K562 (cell line): Measurements from ENCODE around the gene FAF2. TPM values are rescaled to one million over a fixed set of nuclear protein-coding genes. Genes with fewer than 3 reads are reported as not detected.

ENCODE experiments used
- ATAC-seq: fragments of 200-7000 bp; cut with Tn5 transposase; 3 replicates; pipeline ENCODE4 v1.9.1; 2020; ENCODE audit warnings: moderate library complexity
- Bru-seq: library from RNA; stranded (reverse); fragments of 400-500 nt; gene quantifications from one replicate; lab custom pipeline; 2021; lab: Mats Ljungman, UMichigan
- BruChase-seq, 2 experiments: library from RNA; stranded (reverse); fragments of 400-500 nt; gene quantifications; one replicate each; lab custom pipeline; 2021; lab: Mats Ljungman, UMichigan
- BruUV-seq: library from RNA; stranded (reverse); fragments of 400-500 nt; replicated peaks from 2 replicates; lab custom pipeline; 2021; lab: Mats Ljungman, UMichigan
- CTCF ChIA-PET: fragments of 300-600 bp; formaldehyde crosslinking; extraction: SDS; loops from one replicate; lab custom pipeline; 2021; ENCODE audit warnings: low intra/inter-chr PET ratio; lab: Yijun Ruan, JAX
- POLR2A ChIA-PET: fragments of 300-600, 350-650 bp; sonication (Branson Sonifier 250); formaldehyde crosslinking; extraction: SDS; loops from one replicate; lab custom pipeline; 2021; ENCODE audit warnings: antibody characterized with exemption, inconsistent platforms; lab: Yijun Ruan, JAX
- DNase-seq, 4 experiments: peaks; one replicate each; pipeline versions ENCODE4 v3.0.0 to v3.0.0-alpha.2; 2011 to 2018; ENCODE audit warnings: low spot score in 3 of 4, mixed read lengths in 3 of 4; ENCODE audit errors: extremely low read depth in 1 of 4
- FAIRE-seq: peaks from 2 replicates; lab custom pipeline; 2011; peaks lifted over from hg19 to GRCh38; lab: Jason Lieb, UNC
- H2AFZ ChIP-seq: 2 replicates; pipeline ENCODE4 v1.6.0; 2011; ENCODE audit warnings: low read depth, low read length, control low read depth, inconsistent platforms
- H3K27ac ChIP-seq: fragments of 200-600 bp; 3 replicates; pipeline ENCODE4 v1.8.0; 2011; ENCODE audit warnings: low read depth, mild to moderate bottlenecking, control low read depth, inconsistent platforms, low read length, moderate library complexity, mixed read lengths; ENCODE audit errors: extremely low read depth
- H3K27me3 ChIP-seq, 2 experiments: fragments of 300-600 bp in 1 of 2; 2 replicates in 1 of 2; 3 replicates in 1 of 2; pipeline versions ENCODE4 v1.6.0 to v1.8.0; 2011; ENCODE audit warnings: inconsistent platforms in 2 of 2, low read length in 2 of 2, mild to moderate bottlenecking in 1 of 2, mixed read lengths in 1 of 2, moderate library complexity in 1 of 2; ENCODE audit not compliant: control insufficient read depth in 2 of 2, insufficient read depth in 2 of 2
- H3K36me3 ChIP-seq: fragments of 300-600 bp; 3 replicates; pipeline ENCODE4 v1.8.0; 2011; ENCODE audit warnings: mild to moderate bottlenecking, low read length, inconsistent platforms; ENCODE audit not compliant: control insufficient read depth, insufficient read depth
- H3K4me1 ChIP-seq, 2 experiments: fragments of 200-600 bp in 1 of 2; replicated peaks in 1 of 2; 2 replicates in 1 of 2; 3 replicates in 1 of 2; pipeline versions ENCODE4 v1.5.1 to v1.8.0; 2011; ENCODE audit warnings: inconsistent platforms in 2 of 2, low read length in 2 of 2, mild to moderate bottlenecking in 1 of 2, mixed read lengths in 1 of 2, moderate library complexity in 1 of 2; ENCODE audit not compliant: control insufficient read depth in 2 of 2, insufficient read depth in 2 of 2
- H3K4me2 ChIP-seq: 2 replicates; pipeline ENCODE4 v1.6.1; 2011; ENCODE audit warnings: low read length, control low read depth, inconsistent platforms, mixed read lengths; ENCODE audit not compliant: insufficient read depth
- H3K4me3 ChIP-seq: fragments of 200-600 bp; sonication (generic), shearing (Covaris generic); 2 replicates; pipeline ENCODE4 v1.5.1; 2016; ENCODE audit warnings: control low read depth, inconsistent platforms
- H3K79me2 ChIP-seq: fragments of 200-600 bp; 3 replicates; pipeline ENCODE4 v1.8.0; 2011; ENCODE audit warnings: low read length, inconsistent platforms; ENCODE audit not compliant: control insufficient read depth, insufficient read depth
- H3K9ac ChIP-seq, 2 experiments: 2 replicates each; pipeline versions ENCODE4 v1.6.0 to v1.6.1; 2011; ENCODE audit warnings: low read depth in 2 of 2, low read length in 2 of 2, control low read depth in 1 of 2, inconsistent platforms in 1 of 2, mild to moderate bottlenecking in 1 of 2, mixed read lengths in 1 of 2; ENCODE audit not compliant: insufficient read depth in 1 of 2
- H3K9me1 ChIP-seq: one replicate; pipeline ENCODE4 v1.6.0; 2011; ENCODE audit warnings: inconsistent platforms, mild to moderate bottlenecking, low read length, moderate library complexity; ENCODE audit not compliant: control insufficient read depth, insufficient read depth
- H3K9me3 ChIP-seq: replicated peaks from 2 replicates; pipeline ENCODE4 v1.5.1; 2011; ENCODE audit warnings: low read depth, low read length, inconsistent platforms; ENCODE audit not compliant: control insufficient read depth, insufficient read depth
- H4K20me1 ChIP-seq: replicated peaks from 2 replicates; pipeline ENCODE4 v1.6.1; 2011; ENCODE audit warnings: low read length, inconsistent platforms, mixed read lengths; ENCODE audit not compliant: control insufficient read depth, insufficient read depth
- CHD2 ChIP-seq: IDR thresholded peaks from 2 replicates; pipeline ENCODE4 v1.6.1; 2011; ENCODE audit warnings: low read depth, low read length
- HCFC1 ChIP-seq: IDR thresholded peaks from 2 replicates; pipeline ENCODE4 v1.6.1; 2012; ENCODE audit warnings: low read depth, low read length, improper control_type of control experiment
- SMC3 ChIP-seq: conservative IDR thresholded peaks from 2 replicates; pipeline ENCODE4 v1.6.1; 2011; ENCODE audit warnings: low read depth, low read length, improper control_type of control experiment; ENCODE audit not compliant: insufficient read depth
- ZNF133 ChIP-seq: fragments of 250-450 bp; sonication (Bioruptor Pico); IDR thresholded peaks from 2 replicates; pipeline ENCODE4 v1.4.0; 2020; ENCODE audit warnings: mild to moderate bottlenecking
- ZNF174 ChIP-seq: fragments of 250-450 bp; sonication (Bioruptor Pico); IDR thresholded peaks from 2 replicates; pipeline ENCODE4 v1.4.0; 2020; ENCODE audit warnings: mild to moderate bottlenecking
- ZNF76 ChIP-seq: fragments of 250-450 bp; sonication (Bioruptor Pico); IDR thresholded peaks from 2 replicates; pipeline ENCODE4 v1.4.0; 2020; ENCODE audit warnings: mild to moderate bottlenecking, moderate library complexity, borderline replicate concordance
- WGBS: fragments of 100-300 bp; shearing (Covaris generic); methylation state at CpG from one replicate; pipeline ENCODE4 v1.1.6; 2016; ENCODE audit warnings: low coverage, mixed read lengths; ENCODE audit not compliant: insufficient coverage; ENCODE audit errors: missing lambda C conversion rate; 5-methylcytosine and 5-hydroxymethylcytosine counted together
- in situ Hi-C: fragments of 300-500 bp; cut with MboI; formaldehyde crosslinking; loops from 4 replicates; pipeline ENCODE4 v1.15.0; 2018; ENCODE audit warnings: inconsistent platforms, mixed read lengths
- intact Hi-C: fragments of 100-400 bp; cut with micrococcal nuclease; formaldehyde crosslinking; loops from 2 replicates; pipeline ENCODE4 v1.14.2; 2022
- long read RNA-seq, 3 experiments: library from polyadenylated mRNA in 2 of 3; library from RNA in 1 of 3; unstranded in 2 of 3; stranded (forward) in 1 of 3; transcript quantifications; one replicate each; pipeline ENCODE4 v2.0.0, GENCODE V29; 2019 to 2022
- polyA minus RNA-seq, 3 experiments: library from RNA; depleted of rRNA, polyadenylated mRNA; stranded (reverse); fragments of >200 nt; gene quantifications; 2 replicates each; pipeline ENCODE4 v1.2.3, GENCODE V29; 2011
- polyA plus RNA-seq, 8 experiments: library from polyadenylated mRNA; depleted of rRNA in 4 of 8; stranded (reverse) in 5 of 8; unstranded in 3 of 8; fragments of >200 nt; fragmentation: Nextera tagmentation in 2 of 8; fragmentation: Illumina TruSeq in 1 of 8; extraction: Ambion mirVana in 2 of 8; extraction: Trizol in 1 of 8; gene quantifications; 2 replicates each; pipeline versions ENCODE4 v1.2.1 to v1.2.3, GENCODE V29; 2011 to 2014; ENCODE audit warnings: inconsistent platforms in 1 of 8, missing spikeins in 1 of 8
- total RNA-seq, 7 experiments: library from RNA; depleted of rRNA in 6 of 7; stranded (reverse); fragments of >200 nt in 6 of 7; fragmentation: Illumina TruSeq in 2 of 7; extraction: Trizol in 2 of 7; gene quantifications; 2 replicates each; pipeline versions ENCODE4 v1.2.1 to v1.2.3, GENCODE V29; 2011 to 2021; ENCODE audit warnings: low replicate concordance in 1 of 7
- TF ChIP-seq, protein P1 (sequence below), 2 experiments: fragments of 450-650 bp; conservative IDR thresholded peaks; 2 replicates each; pipeline ENCODE4 v1.6.1; 2017; ENCODE audit warnings: mild to moderate bottlenecking in 2 of 2, moderate library complexity in 2 of 2
- TF ChIP-seq, protein P2 (sequence below): fragments of 200-400 bp; formaldehyde crosslinking; IDR thresholded peaks from 2 replicates; pipeline ENCODE4 v1.6.1; 2017; ENCODE audit warnings: mild to moderate bottlenecking, low read depth, low read length, moderate library complexity

Gene FAF2, protein sequence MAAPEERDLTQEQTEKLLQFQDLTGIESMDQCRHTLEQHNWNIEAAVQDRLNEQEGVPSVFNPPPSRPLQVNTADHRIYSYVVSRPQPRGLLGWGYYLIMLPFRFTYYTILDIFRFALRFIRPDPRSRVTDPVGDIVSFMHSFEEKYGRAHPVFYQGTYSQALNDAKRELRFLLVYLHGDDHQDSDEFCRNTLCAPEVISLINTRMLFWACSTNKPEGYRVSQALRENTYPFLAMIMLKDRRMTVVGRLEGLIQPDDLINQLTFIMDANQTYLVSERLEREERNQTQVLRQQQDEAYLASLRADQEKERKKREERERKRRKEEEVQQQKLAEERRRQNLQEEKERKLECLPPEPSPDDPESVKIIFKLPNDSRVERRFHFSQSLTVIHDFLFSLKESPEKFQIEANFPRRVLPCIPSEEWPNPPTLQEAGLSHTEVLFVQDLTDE
- 48.2 and 98.0 TPM in 2 replicates for total RNA-seq (2011; cell fraction: chromatin; rRNA removed; ENCODE audit: low replicate concordance)
- 45.0 and 52.5 TPM in 2 replicates for total RNA-seq (2011; cell fraction: nucleolus; rRNA removed)
- 70.0 and 90.6 TPM in 2 replicates for total RNA-seq (2011; cell fraction: nucleoplasm; rRNA removed)
- total RNA-seq (2014; rRNA removed), result 25.6 and 29.0 TPM in 2 replicates
- 37.8 and 41.6 TPM in 2 replicates for total RNA-seq (2014; rRNA removed; fragmentation: Illumina TruSeq; extraction: Trizol)
- total RNA-seq (2015; rRNA removed; fragmentation: Illumina TruSeq; extraction: Trizol), result 35.4 and 36.1 TPM in 2 replicates
- 33.7 and 37.7 TPM in 2 replicates for total RNA-seq (2021)
- polyA plus RNA-seq (2011; rRNA removed), result 38.6 and 44.6 TPM in 2 replicates
- 22.1 and 28.9 TPM in 2 replicates for polyA plus RNA-seq (2011; cell fraction: cytosol; rRNA removed)
- 33.7 and 37.6 TPM in 2 replicates for polyA plus RNA-seq (2011; cell fraction: nucleus; rRNA removed)
- polyA plus RNA-seq (2012), result 23.2 and 26.6 TPM in 2 replicates
- polyA plus RNA-seq (2014; fragmentation: Illumina TruSeq; extraction: Trizol), result 41.9 and 43.4 TPM in 2 replicates
- 10 to 100 TPM; 25.2 to 32.8 TPM for polyA plus RNA-seq (2014; fragmentation: Nextera tagmentation; extraction: Ambion mirVana)
- polyA plus RNA-seq (2014; rRNA removed), result 25.0 and 30.3 TPM in 2 replicates
- polyA minus RNA-seq (2011; rRNA and poly(A)+ RNA removed), result 63.2 and 66.8 TPM in 2 replicates
- 22.9 and 31.1 TPM in 2 replicates for polyA minus RNA-seq (2011; cell fraction: cytosol; rRNA and poly(A)+ RNA removed)
- polyA minus RNA-seq (2011; cell fraction: nucleus; rRNA and poly(A)+ RNA removed), result 12.4 and 23.8 TPM in 2 replicates
- percentile 86 among the genes with signal in this experiment for Bru-seq, nascent RNA
- BruChase-seq, experiment 1, labeled RNA remaining after a 2-hour chase, result percentile 90 among the genes with signal in this experiment
- percentile 89 among the genes with signal in this experiment for BruChase-seq, experiment 2, labeled RNA remaining after a 6-hour chase
- long read RNA-seq, experiment 1, full-length matches to known transcripts, result 64 of 206 reads
- long read RNA-seq, experiment 1, partial matches to known transcripts, result 127 of 206 reads
- long read RNA-seq, experiment 1, other reads (novel, unspliced or antisense), result 15 of 206 reads
- long read RNA-seq, experiment 2, full-length matches to known transcripts, result 11 of 59 reads
- long read RNA-seq, experiment 2, partial matches to known transcripts, result 12 of 59 reads
- long read RNA-seq, experiment 2, other reads (novel, unspliced or antisense), result 36 of 59 reads
- long read RNA-seq, experiment 3, full-length matches to known transcripts, result 18 of 33 reads
- long read RNA-seq, experiment 3, partial matches to known transcripts, result 8 of 33 reads
- long read RNA-seq, experiment 3, other reads (novel, unspliced or antisense), result 7 of 33 reads

DNA sequence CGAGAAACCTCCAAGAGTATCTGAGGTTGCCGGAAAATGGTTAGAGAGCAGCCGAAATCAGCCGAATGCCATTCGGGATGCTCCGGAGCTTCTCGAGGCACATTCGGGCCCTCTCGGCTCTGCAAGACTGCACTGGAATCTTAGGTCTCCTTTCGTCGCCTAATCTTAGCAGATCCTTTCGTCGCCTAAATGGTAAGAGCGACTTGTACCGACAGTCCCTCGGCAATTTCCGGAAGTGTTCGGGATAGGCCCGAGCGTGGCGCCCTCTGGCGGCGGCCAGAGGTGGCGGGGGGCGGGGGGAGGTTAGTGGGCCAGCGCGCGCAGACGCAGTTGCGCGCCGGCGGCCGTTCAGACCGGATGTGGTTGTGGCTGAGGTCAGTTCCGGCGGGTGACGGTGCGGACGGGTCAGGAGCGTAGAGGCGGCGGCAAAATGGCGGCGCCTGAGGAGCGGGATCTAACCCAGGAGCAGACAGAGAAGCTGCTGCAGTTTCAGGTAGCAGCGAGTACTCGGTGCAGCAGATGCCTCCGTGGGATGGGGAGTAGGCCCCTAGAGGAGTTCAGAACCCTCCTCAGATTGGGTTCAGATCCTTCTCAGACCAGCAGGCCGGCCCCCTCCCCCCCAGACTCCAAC is at the start of gene FAF2:
Gene FAF2, plus strand, starts transcription at position 408 of the 631 bp plus-strand sequence. Its CDS starts 23 bp downstream, at position 431.
- peaks cover 51% of the 10 kb centered on the region for H3K79me2 ChIP-seq
- BruUV-seq, result no TSS peak
- in situ Hi-C loops (no loop called here), intact Hi-C loops (loop anchor here (1.0 to 2.0 kb wide), 2 partner anchors 32 to 89 kb away; partner anchors contain the start of genes CLTB and RNF44)
- peak within 1 kb of the TSS; percentile 98 for H3K27ac ChIP-seq
- ChIA-PET CTCF (interaction anchor here (0.7 to 1.0 kb wide), 2 partner anchors 94 to 95 kb away, joined by 3 read pairs; no protein-coding TSS in a partner anchor), POLR2A (interaction anchor here (0.6 to 3.2 kb wide), 19 partner anchors 9 to 427 kb away, joined by 3 to 22 read pairs (median 4); partner anchors contain the start of genes CLTB and RNF44)
- no peaks in the 10 kb centered on the region for H3K27me3 ChIP-seq
- H3K4me3 ChIP-seq, result peak within 1 kb of the TSS; percentile 88
- peak within 1 kb of the TSS; percentile 97 to 100 for H3K9ac ChIP-seq
- H2AFZ ChIP-seq, result peak within 1 kb of the TSS; percentile 93
- FAIRE-seq (peak; percentile 99), ATAC-seq (peak; percentile 97), DNase-seq (peak; percentile 98 to 99 (median 98))
- H3K4me2 ChIP-seq, result peak within 1 kb of the TSS; percentile 96
- H4K20me1 ChIP-seq, result no peaks in the 10 kb centered on the region
- peaks cover 6 to 21% of the 10 kb centered on the region in 2 experiments; a peak in 4 of 5 replicates for H3K4me1 ChIP-seq
- no peaks in the 10 kb centered on the region for H3K9me3 ChIP-seq
- WGBS, result under 1% methylated on average over 36 of the region's 50 CpGs
- no peaks in the 10 kb centered on the region for H3K9me1 ChIP-seq
- peaks cover 20% of the 10 kb centered on the region for H3K36me3 ChIP-seq
- no peak for TF ChIP-seq ZNF76 (CRISPR knock-in tag)
- TF ChIP-seq, protein P1, sequence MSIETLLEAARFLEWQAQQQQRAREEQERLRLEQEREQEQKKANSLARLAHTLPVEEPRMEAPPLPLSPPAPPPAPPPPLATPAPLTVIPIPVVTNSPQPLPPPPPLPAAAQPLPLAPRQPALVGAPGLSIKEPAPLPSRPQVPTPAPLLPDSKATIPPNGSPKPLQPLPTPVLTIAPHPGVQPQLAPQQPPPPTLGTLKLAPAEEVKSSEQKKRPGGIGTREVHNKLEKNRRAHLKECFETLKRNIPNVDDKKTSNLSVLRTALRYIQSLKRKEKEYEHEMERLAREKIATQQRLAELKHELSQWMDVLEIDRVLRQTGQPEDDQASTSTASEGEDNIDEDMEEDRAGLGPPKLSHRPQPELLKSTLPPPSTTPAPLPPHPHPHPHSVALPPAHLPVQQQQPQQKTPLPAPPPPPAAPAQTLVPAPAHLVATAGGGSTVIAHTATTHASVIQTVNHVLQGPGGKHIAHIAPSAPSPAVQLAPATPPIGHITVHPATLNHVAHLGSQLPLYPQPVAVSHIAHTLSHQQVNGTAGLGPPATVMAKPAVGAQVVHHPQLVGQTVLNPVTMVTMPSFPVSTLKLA (conservative IDR thresholded peaks at IDR 0.05), result peak; percentile 44 to 68; a peak in 3 of 4 replicates
- peak; percentile 15; the same call in 1 of the 2 replicates for TF ChIP-seq CHD2
- TF ChIP-seq ZNF174 (CRISPR knock-in tag), result no peak
- no peak; the same call in 1 of the 2 replicates for TF ChIP-seq SMC3
- no peak for TF ChIP-seq ZNF133 (CRISPR knock-in tag)
- TF ChIP-seq, protein P2, sequence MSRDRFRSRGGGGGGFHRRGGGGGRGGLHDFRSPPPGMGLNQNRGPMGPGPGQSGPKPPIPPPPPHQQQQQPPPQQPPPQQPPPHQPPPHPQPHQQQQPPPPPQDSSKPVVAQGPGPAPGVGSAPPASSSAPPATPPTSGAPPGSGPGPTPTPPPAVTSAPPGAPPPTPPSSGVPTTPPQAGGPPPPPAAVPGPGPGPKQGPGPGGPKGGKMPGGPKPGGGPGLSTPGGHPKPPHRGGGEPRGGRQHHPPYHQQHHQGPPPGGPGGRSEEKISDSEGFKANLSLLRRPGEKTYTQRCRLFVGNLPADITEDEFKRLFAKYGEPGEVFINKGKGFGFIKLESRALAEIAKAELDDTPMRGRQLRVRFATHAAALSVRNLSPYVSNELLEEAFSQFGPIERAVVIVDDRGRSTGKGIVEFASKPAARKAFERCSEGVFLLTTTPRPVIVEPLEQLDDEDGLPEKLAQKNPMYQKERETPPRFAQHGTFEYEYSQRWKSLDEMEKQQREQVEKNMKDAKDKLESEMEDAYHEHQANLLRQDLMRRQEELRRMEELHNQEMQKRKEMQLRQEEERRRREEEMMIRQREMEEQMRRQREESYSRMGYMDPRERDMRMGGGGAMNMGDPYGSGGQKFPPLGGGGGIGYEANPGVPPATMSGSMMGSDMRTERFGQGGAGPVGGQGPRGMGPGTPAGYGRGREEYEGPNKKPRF, result no peak
- peak; percentile 69 for TF ChIP-seq HCFC1
